Hepatocyte (in vitro differentiated cells): ENCODE data around the gene PRKRA. TPM values are rescaled to one million over a fixed set of nuclear protein-coding genes. Genes with fewer than 3 reads are reported as not detected.

Source experiments
- DNase-seq: peaks from one replicate; pipeline ENCODE4 v3.0.0-alpha.2; 2016; ENCODE audit warnings: low spot score
- H2AFZ ChIP-seq: fragments of 200-600 bp; sonication (generic); 2 replicates; pipeline ENCODE4 v1.6.0; 2016; ENCODE audit warnings: antibody characterized with exemption, mild to moderate bottlenecking
- H3K27ac ChIP-seq: fragments of 200-600 bp; sonication (generic); 2 replicates; pipeline ENCODE4 v1.5.1; 2016; ENCODE audit warnings: mild to moderate bottlenecking
- H3K27me3 ChIP-seq: fragments of 200-600 bp; sonication (generic); 2 replicates; pipeline ENCODE4 v1.6.1; 2016
- H3K36me3 ChIP-seq: fragments of 200-600 bp; sonication (generic); replicated peaks from 2 replicates; pipeline ENCODE4 v1.5.1; 2016; ENCODE audit warnings: low read depth; ENCODE audit not compliant: insufficient read depth
- H3K4me1 ChIP-seq: fragments of 200-600 bp; sonication (generic); 2 replicates; pipeline ENCODE4 v1.5.1; 2016; ENCODE audit warnings: mild to moderate bottlenecking, moderate library complexity; ENCODE audit not compliant: insufficient read depth
- H3K4me2 ChIP-seq: fragments of 200-600 bp; sonication (generic); 2 replicates; pipeline ENCODE4 v1.6.0; 2016
- H3K4me3 ChIP-seq: fragments of 200-600 bp; sonication (generic); 2 replicates; pipeline ENCODE4 v1.5.1; 2016; ENCODE audit warnings: mild to moderate bottlenecking
- H3K79me2 ChIP-seq: fragments of 200-600 bp; sonication (generic); 2 replicates; pipeline ENCODE4 v1.6.0; 2017; ENCODE audit warnings: mild to moderate bottlenecking
- H3K9me2 ChIP-seq: fragments of 200-600 bp; sonication (generic); replicated peaks from 2 replicates; pipeline ENCODE4 v1.6.0; 2017; ENCODE audit warnings: mild to moderate bottlenecking; ENCODE audit not compliant: insufficient read depth
- H3K9me3 ChIP-seq: fragments of 200-600 bp; sonication (generic); 2 replicates; pipeline ENCODE4 v1.5.1; 2016; ENCODE audit warnings: low read depth, mild to moderate bottlenecking
- H4K20me1 ChIP-seq: fragments of 200-600 bp; sonication (generic); 2 replicates; pipeline ENCODE4 v1.6.0; 2016; ENCODE audit warnings: mild to moderate bottlenecking; ENCODE audit not compliant: insufficient read depth, poor library complexity, severe bottlenecking
- EZH2 ChIP-seq: fragments of 200-600 bp; sonication (generic); IDR thresholded peaks from 2 replicates; pipeline ENCODE4 v1.6.1; 2016; ENCODE audit warnings: antibody characterized with exemption, mild to moderate bottlenecking, borderline replicate concordance
- EZH2phosphoT487 ChIP-seq: fragments of 200-600 bp; sonication (generic); IDR thresholded peaks from one replicate; pipeline ENCODE4 v1.6.1; 2018; ENCODE audit warnings: antibody characterized with exemption, mild to moderate bottlenecking, low read depth, moderate library complexity; ENCODE audit not compliant: unreplicated experiment, severe bottlenecking
- WGBS: methylation state at CpG from one replicate; pipeline ENCODE4 v1.1.6; 2016; ENCODE audit warnings: low lambda C conversion rate; ENCODE audit errors: missing lambda C conversion rate; 5-methylcytosine and 5-hydroxymethylcytosine counted together
- polyA plus RNA-seq: library from polyadenylated mRNA; unstranded; fragments of >200 nt; fragmentation: Nextera tagmentation; extraction: Ambion mirVana; gene quantifications from 2 replicates; pipeline ENCODE4 v1.2.1, GENCODE V29; 2016
- total RNA-seq: library from RNA; depleted of rRNA; stranded (reverse); fragments of >200 nt; gene quantifications from 2 replicates; pipeline ENCODE4 v1.2.3, GENCODE V29; 2014
- TF ChIP-seq, protein P1 (sequence below): fragments of 200-600 bp; sonication (generic); IDR thresholded peaks from 2 replicates; pipeline ENCODE4 v1.5.1; 2016; ENCODE audit warnings: antibody characterized with exemption, mild to moderate bottlenecking; ENCODE audit not compliant: poor library complexity

The PRKRA gene
- total and polyA plus RNA-seq, 2 experiments from 2014 or later, result 33.4 to 53.0 TPM

DNA sequence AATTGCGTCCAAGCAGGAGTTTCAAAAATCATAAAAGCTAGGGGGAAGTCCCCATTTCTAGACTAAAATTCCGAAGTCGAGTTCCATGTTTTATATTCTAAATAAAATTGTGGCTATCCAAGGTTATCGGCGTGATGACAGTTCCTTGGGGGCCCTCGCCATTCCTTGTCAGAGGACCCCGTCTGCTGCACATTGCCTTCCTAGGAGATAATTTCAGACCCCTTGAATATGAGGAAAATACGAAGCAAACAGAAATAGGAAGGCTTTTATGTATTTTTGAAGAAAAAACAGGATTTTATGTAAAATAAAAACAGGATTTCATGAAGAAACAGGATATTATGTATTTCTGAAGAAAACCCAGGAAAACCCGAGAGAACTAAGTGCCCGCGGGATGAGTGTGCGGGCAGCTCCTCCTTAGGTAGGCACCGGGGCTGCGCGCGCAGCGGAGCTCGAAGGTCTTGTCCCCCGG is 28.8 kb upstream of the PRKRA start:
- Histone ChIP-seq H3K9me3 (no peaks in the 10 kb centered on the region), H3K79me2 (peaks cover 69% of the 10 kb centered on the region), H3K4me1 (peaks cover 28% of the 10 kb centered on the region), H3K4me2 (peak overlapping the region; percentile 83), H3K36me3 (no peaks in the 10 kb centered on the region), H3K27me3 (no peaks in the 10 kb centered on the region), H3K4me3 (peak overlapping the region; percentile 34), H2AFZ (peak overlapping the region; percentile 98), H4K20me1 (peaks cover 26% of the 10 kb centered on the region), H3K9me2 (no peaks in the 10 kb centered on the region), H3K27ac (peak overlapping the region; percentile 98)
- DNase-seq, result no peak
- WGBS, result 34% methylated on average over 19 of the region's 19 CpGs
- TF ChIP-seq EZH2, result no peak
- TF ChIP-seq EZH2phosphoT487, result no peak
- TF ChIP-seq, protein P1, sequence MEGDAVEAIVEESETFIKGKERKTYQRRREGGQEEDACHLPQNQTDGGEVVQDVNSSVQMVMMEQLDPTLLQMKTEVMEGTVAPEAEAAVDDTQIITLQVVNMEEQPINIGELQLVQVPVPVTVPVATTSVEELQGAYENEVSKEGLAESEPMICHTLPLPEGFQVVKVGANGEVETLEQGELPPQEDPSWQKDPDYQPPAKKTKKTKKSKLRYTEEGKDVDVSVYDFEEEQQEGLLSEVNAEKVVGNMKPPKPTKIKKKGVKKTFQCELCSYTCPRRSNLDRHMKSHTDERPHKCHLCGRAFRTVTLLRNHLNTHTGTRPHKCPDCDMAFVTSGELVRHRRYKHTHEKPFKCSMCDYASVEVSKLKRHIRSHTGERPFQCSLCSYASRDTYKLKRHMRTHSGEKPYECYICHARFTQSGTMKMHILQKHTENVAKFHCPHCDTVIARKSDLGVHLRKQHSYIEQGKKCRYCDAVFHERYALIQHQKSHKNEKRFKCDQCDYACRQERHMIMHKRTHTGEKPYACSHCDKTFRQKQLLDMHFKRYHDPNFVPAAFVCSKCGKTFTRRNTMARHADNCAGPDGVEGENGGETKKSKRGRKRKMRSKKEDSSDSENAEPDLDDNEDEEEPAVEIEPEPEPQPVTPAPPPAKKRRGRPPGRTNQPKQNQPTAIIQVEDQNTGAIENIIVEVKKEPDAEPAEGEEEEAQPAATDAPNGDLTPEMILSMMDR, result no peak

DNA sequence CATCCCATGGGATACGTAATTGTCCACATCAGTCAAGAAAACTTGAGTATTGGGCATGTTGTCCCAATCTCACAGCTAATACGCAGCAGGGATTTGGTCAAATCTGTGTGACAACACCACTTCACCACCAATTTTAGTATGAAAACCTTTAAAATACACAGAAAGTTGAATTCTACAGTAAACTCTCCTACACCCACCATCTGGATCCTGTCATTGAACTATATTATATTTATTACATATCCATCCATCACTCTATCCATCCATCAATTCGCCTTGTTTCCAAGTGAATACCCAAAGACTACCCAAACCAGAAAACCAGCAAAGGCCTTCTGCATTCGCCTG is 28.3 kb upstream of the PRKRA start:
- Histone ChIP-seq H4K20me1 (peaks cover 26% of the 10 kb centered on the region), H3K9me3 (no peaks in the 10 kb centered on the region), H2AFZ (peak overlapping the region; percentile 98), H3K4me1 (peaks cover 23% of the 10 kb centered on the region), H3K4me3 (no peak overlapping the region), H3K36me3 (no peaks in the 10 kb centered on the region), H3K4me2 (peak overlapping the region; percentile 83), H3K79me2 (peaks cover 64% of the 10 kb centered on the region), H3K9me2 (no peaks in the 10 kb centered on the region), H3K27me3 (no peaks in the 10 kb centered on the region), H3K27ac (peak overlapping the region; percentile 98)
- TF ChIP-seq EZH2phosphoT487, result no peak
- TF ChIP-seq, protein P1, result no peak
- no peak for TF ChIP-seq EZH2
- DNase-seq, result no peak
- 70% methylated on average over 4 of the region's 4 CpGs for WGBS

DNA sequence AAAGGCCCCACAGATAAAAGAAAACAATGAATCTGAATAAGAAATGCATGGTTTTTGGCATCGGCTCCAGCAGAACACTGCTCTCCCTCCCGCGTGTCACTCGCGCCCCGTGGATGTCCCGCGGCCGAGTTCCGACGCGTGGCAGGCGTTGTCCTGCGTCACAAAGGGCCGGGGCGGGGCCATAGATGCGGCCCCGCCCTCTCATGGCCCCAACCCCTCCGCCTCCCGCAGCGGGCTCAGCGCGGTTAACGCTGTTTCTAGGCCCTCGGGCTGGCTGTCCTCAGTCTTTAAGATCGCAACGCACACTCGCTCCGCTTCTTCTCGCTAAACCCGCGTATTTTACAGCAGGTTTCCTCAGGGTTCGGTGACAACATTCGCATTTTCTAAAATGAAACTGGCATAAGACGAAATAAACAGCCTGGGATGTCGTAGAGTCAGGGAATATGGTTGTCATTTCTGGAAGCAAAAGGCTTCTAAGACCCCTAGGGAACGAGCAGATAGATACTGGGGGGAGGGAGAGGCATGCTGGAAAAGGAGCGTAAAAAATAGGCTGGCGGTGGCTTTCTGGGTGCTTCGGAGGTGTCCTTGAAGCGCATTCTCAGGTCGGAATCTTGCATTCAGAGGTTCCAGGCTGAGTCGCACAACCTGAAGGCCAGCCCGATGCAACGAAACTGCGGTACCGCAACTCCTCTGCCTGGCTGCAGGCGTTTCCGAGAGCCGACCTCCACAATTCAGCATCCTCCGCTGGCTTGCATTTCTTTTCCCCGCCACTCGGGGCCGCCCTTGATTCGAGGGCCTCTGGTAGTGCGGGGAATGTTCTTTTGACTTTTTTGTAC is 27.7 kb upstream of the PRKRA start, which contains the start of gene FKBP7:
TSS of gene FKBP7 (minus strand) at position 162 of the 836 bp plus-strand sequence. CDS start at position 61, 101 bp downstream.
- Histone ChIP-seq H3K79me2 (peaks cover 58% of the 10 kb centered on the region), H2AFZ (peak within 1 kb of the TSS; percentile 98), H3K27ac (peak within 1 kb of the TSS; percentile 98), H3K36me3 (no peaks in the 10 kb centered on the region), H3K9me2 (no peaks in the 10 kb centered on the region), H3K4me3 (peak within 1 kb of the TSS; percentile 84), H3K27me3 (no peaks in the 10 kb centered on the region), H3K4me1 (peaks cover 20% of the 10 kb centered on the region), H3K4me2 (peak within 1 kb of the TSS; percentile 83), H3K9me3 (no peaks in the 10 kb centered on the region), H4K20me1 (peaks cover 22% of the 10 kb centered on the region)
- TF ChIP-seq EZH2phosphoT487 (no peak), EZH2 (no peak)
- TF ChIP-seq, protein P1, result peak; percentile 64
- peak; percentile 92 for DNase-seq
- WGBS, result 2% methylated on average over 56 of the region's 56 CpGs
